HCT116 (cell line): Measurements from ENCODE around the gene DUSP16. TPM values are rescaled to one million over a fixed set of nuclear protein-coding genes. Genes with fewer than 3 reads are reported as not detected.

Source experiments
- ATAC-seq: fragments of 200-7000 bp; cut with Tn5 transposase; 2 replicates; pipeline ENCODE4 v1.9.1; 2020; ENCODE audit warnings: mild to moderate bottlenecking, moderate library complexity
- BruUV-seq: library from RNA; stranded (reverse); fragments of 400-500 nt; replicated peaks from 2 replicates; lab custom pipeline; 2021; lab: Mats Ljungman, UMichigan
- CTCF ChIA-PET: fragments of 300-600 bp; sonication (Branson Sonifier 250); formaldehyde crosslinking; loops from one replicate; lab custom pipeline; 2021; ENCODE audit warnings: antibody characterized with exemption; lab: Charles Lee
- POLR2A ChIA-PET: fragments of 300-600, 350-600 bp; sonication (Branson Sonifier 250); formaldehyde crosslinking; loops from one replicate; lab custom pipeline; 2021; ENCODE audit warnings: antibody characterized with exemption; lab: Charles Lee
- RAD21 ChIA-PET, 2 experiments: fragments of 300-600 bp; sonication (Branson Sonifier 250); formaldehyde crosslinking; loops; one replicate each; lab custom pipeline; 2023; ENCODE audit warnings: low total read pairs in 2 of 2; ENCODE audit not compliant: uncharacterized antibody in 2 of 2, unreplicated experiment in 2 of 2, low non-redundant PET in 1 of 2; lab: Charles Lee
- DNase-seq: peaks from one replicate; pipeline ENCODE4 v3.0.0-alpha.2; 2010; ENCODE audit warnings: low read depth, low spot score
- H2AFZ ChIP-seq: fragments of 200-600 bp; shearing (Covaris generic), sonication (generic); 2 replicates; pipeline ENCODE4 v1.6.1; 2017; ENCODE audit warnings: low read depth, mixed run types, mixed read lengths, antibody characterized with exemption, low read length; ENCODE audit not compliant: poor library complexity, severe bottlenecking
- H3K27ac ChIP-seq: 2 replicates; pipeline ENCODE4 v1.5.1; 2012; ENCODE audit warnings: low read depth, low read length
- H3K27me3 ChIP-seq: fragments of 200-600 bp; sonication (generic); 2 replicates; pipeline ENCODE4 v1.6.1; 2016; ENCODE audit warnings: mixed run types, low read length, mixed read lengths; ENCODE audit not compliant: insufficient read depth
- H3K36me3 ChIP-seq, 2 experiments: fragments of 200-500 bp in 1 of 2; fragments of 200-600 bp in 1 of 2; sonication (Bioruptor generic) in 1 of 2; sonication (generic) in 1 of 2; 2 replicates each; pipeline versions ENCODE4 v1.5.1 to v1.6.1; 2014 to 2016; ENCODE audit warnings: low read length in 2 of 2, inconsistent platforms in 1 of 2, mixed read lengths in 1 of 2, mixed run types in 1 of 2; ENCODE audit not compliant: insufficient read depth in 2 of 2, control insufficient read depth in 1 of 2
- H3K4me1 ChIP-seq, 2 experiments: fragments of 200-600 bp in 1 of 2; sonication (generic) in 1 of 2; 2 replicates each; pipeline versions ENCODE4 v1.5.1 to v1.6.1; 2012 to 2017; ENCODE audit warnings: low read length in 2 of 2, inconsistent platforms in 1 of 2, mild to moderate bottlenecking in 1 of 2, mixed read lengths in 1 of 2, mixed run types in 1 of 2, moderate library complexity in 1 of 2; ENCODE audit not compliant: insufficient read depth in 2 of 2, control insufficient read depth in 1 of 2
- H3K4me2 ChIP-seq: fragments of 200-600 bp; sonication (generic); 2 replicates; pipeline ENCODE4 v1.6.1; 2017; ENCODE audit warnings: mixed run types, low read length, mixed read lengths
- H3K4me3 ChIP-seq, 2 experiments: fragments of 200-600 bp in 1 of 2; sonication (generic) in 1 of 2; replicated peaks in 1 of 2; 2 replicates each; pipeline ENCODE4 v1.5.1; 2011 to 2016; ENCODE audit warnings: low read length in 2 of 2, control low read depth in 1 of 2, low read depth in 1 of 2, mild to moderate bottlenecking in 1 of 2, mixed read lengths in 1 of 2, mixed run types in 1 of 2
- H3K79me2 ChIP-seq: fragments of 200-600 bp; sonication (generic); 2 replicates; pipeline ENCODE4 v1.6.1; 2017; ENCODE audit warnings: mild to moderate bottlenecking, mixed run types, low read length, moderate library complexity, mixed read lengths; ENCODE audit not compliant: insufficient read depth
- H3K9ac ChIP-seq: fragments of 200-600 bp; sonication (generic); 2 replicates; pipeline ENCODE4 v1.6.1; 2016; ENCODE audit warnings: low read length, mixed read lengths
- H3K9me2 ChIP-seq: fragments of 200-600 bp; sonication (generic), shearing (Covaris generic); 2 replicates; pipeline ENCODE4 v1.6.1; 2017; ENCODE audit warnings: mixed run types, mild to moderate bottlenecking, moderate library complexity; ENCODE audit not compliant: insufficient read depth
- H3K9me3 ChIP-seq, 2 experiments: fragments of 200-500 bp in 1 of 2; fragments of 200-600 bp in 1 of 2; sonication (Bioruptor generic) in 1 of 2; sonication (generic) in 1 of 2; 2 replicates each; pipeline ENCODE4 v1.6.1; 2014 to 2017; ENCODE audit warnings: low read length in 2 of 2, mixed read lengths in 2 of 2, inconsistent platforms in 1 of 2, low read depth in 1 of 2, mild to moderate bottlenecking in 1 of 2, mixed run types in 1 of 2, moderate library complexity in 1 of 2; ENCODE audit not compliant: control insufficient read depth in 1 of 2, insufficient read depth in 1 of 2
- H4K20me1 ChIP-seq: fragments of 200-600 bp; sonication (generic), shearing (Covaris generic); 2 replicates; pipeline ENCODE4 v1.6.1; 2017; ENCODE audit warnings: mixed run types, mild to moderate bottlenecking, moderate library complexity; ENCODE audit not compliant: insufficient read depth
- CBX3 ChIP-seq: IDR thresholded peaks from 2 replicates; pipeline ENCODE4 v1.6.1; 2012; ENCODE audit warnings: low read depth
- CTCF ChIP-seq, 3 experiments: fragments of 200-600 bp in 1 of 3; sonication (generic) in 1 of 3; IDR thresholded peaks in 2 of 3; conservative IDR thresholded peaks in 1 of 3; 2 replicates each; pipeline ENCODE4 v1.5.1; 2012 to 2017; ENCODE audit warnings: low read depth in 2 of 3, low read length in 2 of 3, antibody characterized with exemption in 1 of 3, borderline replicate concordance in 1 of 3, control low read depth in 1 of 3, mild to moderate bottlenecking in 1 of 3, mixed read lengths in 1 of 3, mixed run types in 1 of 3, moderate library complexity in 1 of 3; ENCODE audit not compliant: insufficient read depth in 1 of 3
- EGR1 ChIP-seq: IDR thresholded peaks from 2 replicates; pipeline ENCODE4 v1.6.1; 2012; ENCODE audit warnings: low read depth
- EZH2 ChIP-seq: fragments of 200-600 bp; sonication (generic); IDR thresholded peaks from 2 replicates; pipeline ENCODE4 v1.6.1; 2017; ENCODE audit warnings: antibody characterized with exemption, mixed run types
- EZH2phosphoT487 ChIP-seq: fragments of 200-600 bp; IDR thresholded peaks from 2 replicates; pipeline ENCODE4 v1.6.1; 2018; ENCODE audit warnings: antibody characterized with exemption, borderline replicate concordance
- FOSL1 ChIP-seq: IDR thresholded peaks from 2 replicates; pipeline ENCODE4 v1.6.1; 2012; ENCODE audit warnings: low read depth
- JUND ChIP-seq: IDR thresholded peaks from 2 replicates; pipeline ENCODE4 v1.6.1; 2012
- MAX ChIP-seq: IDR thresholded peaks from 2 replicates; pipeline ENCODE4 v1.6.1; 2012
- POLR2A ChIP-seq: IDR thresholded peaks from 2 replicates; pipeline ENCODE4 v1.7.0; 2011; ENCODE audit warnings: borderline replicate concordance; ENCODE audit not compliant: insufficient read depth, insufficient read length; ENCODE audit errors: extremely low read depth
- POLR2AphosphoS5 ChIP-seq: IDR thresholded peaks from 2 replicates; pipeline ENCODE4 v1.6.1; 2011; ENCODE audit warnings: mild to moderate bottlenecking, low read depth, low read length, moderate library complexity
- RAD21 ChIP-seq: IDR thresholded peaks from 2 replicates; pipeline ENCODE4 v1.6.1; 2012; ENCODE audit warnings: low read depth, mild to moderate bottlenecking
- REST ChIP-seq: IDR thresholded peaks from 2 replicates; pipeline ENCODE4 v1.6.1; 2012; ENCODE audit warnings: low read depth
- SIN3A ChIP-seq: IDR thresholded peaks from 2 replicates; pipeline ENCODE4 v1.6.1; 2012; ENCODE audit warnings: low read depth
- SP1 ChIP-seq: IDR thresholded peaks from 2 replicates; pipeline ENCODE4 v1.6.1; 2012; ENCODE audit warnings: low read depth
- SRF ChIP-seq: IDR thresholded peaks from 2 replicates; pipeline ENCODE4 v1.6.1; 2012; ENCODE audit warnings: low read depth
- TCF7L2 ChIP-seq: IDR thresholded peaks from 2 replicates; pipeline ENCODE4 v1.7.0; 2011; ENCODE audit warnings: borderline replicate concordance, inconsistent platforms; ENCODE audit not compliant: insufficient read depth, insufficient read length; ENCODE audit errors: extremely low read depth
- YY1 ChIP-seq: IDR thresholded peaks from 2 replicates; pipeline ENCODE4 v1.6.1; 2011; ENCODE audit warnings: low read length, low read depth, moderate library complexity, mild to moderate bottlenecking; ENCODE audit not compliant: insufficient replicate concordance; ENCODE audit errors: extremely low read depth
- ZBTB33 ChIP-seq: IDR thresholded peaks from 2 replicates; pipeline ENCODE4 v1.6.1; 2011; ENCODE audit warnings: mild to moderate bottlenecking, low read length, moderate library complexity; ENCODE audit not compliant: insufficient replicate concordance; ENCODE audit errors: extremely low read depth
- ZFX ChIP-seq: fragments of 450-650 bp; IDR thresholded peaks from 2 replicates; pipeline ENCODE4 v1.6.1; 2017
- ZNF274 ChIP-seq: fragments of 200-500 bp; sonication (Bioruptor generic); IDR thresholded peaks from 2 replicates; pipeline ENCODE4 v1.6.1; 2014; ENCODE audit warnings: mild to moderate bottlenecking, low read depth, low read length, inconsistent platforms
- intact Hi-C: fragments of 100-400 bp; cut with micrococcal nuclease; formaldehyde crosslinking; loops from 2 replicates; pipeline ENCODE4 v1.10.0; 2022
- total RNA-seq: library from RNA; stranded (reverse); gene quantifications from one replicate; pipeline ENCODE4 v1.2.1, GENCODE V29; 2021; ENCODE audit not compliant: unreplicated experiment

Gene DUSP16
- total RNA-seq, 1 experiment from 2014 or later: 13.4 TPM

GRCh38 chr12:12531194-12531593 lies 31.5 kb downstream of the DUSP16 start:
- Histone ChIP-seq H3K4me1 (peaks cover 13 to 18% of the 10 kb centered on the region in 2 experiments), H3K4me2 (no peak overlapping the region), H3K9me2 (no peaks in the 10 kb centered on the region; the same call in 1 of the 2 replicates), H2AFZ (no peak overlapping the region), H4K20me1 (no peaks in the 10 kb centered on the region), H3K9me3 (no peaks in the 10 kb centered on the region), H3K36me3 (no peaks in the 10 kb centered on the region), H3K79me2 (no peaks in the 10 kb centered on the region), H3K27me3 (no peaks in the 10 kb centered on the region), H3K4me3 (no peak overlapping the region), H3K9ac (no peak overlapping the region), H3K27ac (no peak overlapping the region)
- RAD21 ChIA-PET: no interaction called here
- DNase-seq (no peak), ATAC-seq (no peak)
- no TSS peak for BruUV-seq
- TF ChIP-seq POLR2AphosphoS5 (no peak), CBX3 (no peak), CTCF (IDR thresholded peaks at IDR 0.05 in 2 of 3, conservative IDR thresholded peaks at IDR 0.05 in 1 of 3; ENCODE audit: borderline replicate concordance in 1 of 3, insufficient read depth in 1 of 3, low read depth in 2 of 3, low read length in 2 of 3) (no peak), JUND (no peak), RAD21 (no peak), EZH2 (no peak), ZBTB33 (no peak), EZH2phosphoT487 (no peak), SIN3A (no peak), POLR2A (no peak), REST (no peak), TCF7L2 (no peak), MAX (no peak), FOSL1 (no peak), SRF (no peak), YY1 (no peak), EGR1 (no peak), ZFX (no peak), SP1 (no peak), ZNF274 (no peak)
- POLR2A ChIA-PET: no interaction called here
- CTCF ChIA-PET: no interaction called here
- intact Hi-C loops: no loop called here
